Activated CD8-positive, alpha-beta memory T cell treated with anti-CD3 and anti-CD28 coated beads for 1 hour (primary cell): ENCODE measurements around the gene SKAP2.

Source experiments
- DNase-seq, 2 donors: peaks; one replicate each; pipeline ENCODE4 v3.0.0-alpha.2; 2020; ENCODE audit warnings: low read depth in 1 of 2; ENCODE audit errors: extremely low read depth in 1 of 2

Gene SKAP2

DNA sequence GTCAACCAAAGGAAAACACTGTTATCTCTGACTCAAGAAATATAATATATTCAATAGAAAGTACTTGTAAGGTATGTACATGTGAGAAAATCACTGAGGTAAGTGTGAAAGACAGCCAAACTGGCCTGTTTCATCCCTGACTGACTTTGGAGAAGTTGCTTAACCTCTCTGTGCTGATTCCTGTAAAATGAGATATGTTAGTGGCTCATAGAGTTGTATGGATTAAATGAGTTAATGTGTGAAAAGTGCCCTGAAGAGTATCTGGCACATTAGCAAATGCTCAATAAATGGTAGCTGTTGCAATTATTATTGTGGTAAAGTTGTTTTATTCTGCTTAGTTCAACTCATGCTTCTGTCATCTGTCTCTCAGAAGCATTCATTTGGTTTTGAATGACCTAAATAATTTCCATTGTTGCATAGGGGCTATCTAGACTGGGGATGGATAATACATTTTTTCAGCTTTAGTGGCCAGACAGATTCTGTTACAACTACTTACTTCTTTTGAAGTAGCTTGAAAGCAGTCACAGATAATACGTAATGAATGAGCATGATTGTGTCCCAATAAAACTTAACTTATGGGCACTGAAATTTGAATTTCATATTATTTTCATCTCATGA lies 84.3 kb downstream of the SKAP2 start:
- no peak for DNase-seq

- no peak for DNase-seq
Measured at GRCh38 chr7:26777385-26777784, 87.0 kb downstream of the SKAP2 start.

DNA sequence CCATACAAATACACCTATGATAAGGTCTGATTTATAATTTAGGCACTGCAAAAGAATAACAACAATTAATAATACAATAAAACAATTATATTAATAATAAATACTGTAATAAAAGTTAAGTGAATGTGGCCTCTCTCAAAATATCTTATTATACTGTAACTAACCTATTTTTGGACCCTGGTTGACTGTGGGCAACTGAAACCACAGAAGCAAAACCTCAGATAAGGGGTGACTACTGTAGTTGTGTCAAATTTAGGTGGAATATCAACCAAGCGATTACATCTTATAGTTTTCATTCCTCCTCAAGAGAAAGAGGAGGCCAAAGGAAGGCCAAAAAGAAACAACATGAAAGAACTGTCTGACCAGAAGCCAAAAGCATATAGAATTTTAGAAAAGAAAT lies 103.9 kb downstream of the SKAP2 start:
- no peak for DNase-seq

- DNase-seq = no peak
Measured at GRCh38 chr7:26759108-26759507, 105.3 kb downstream of the SKAP2 start.

DNA sequence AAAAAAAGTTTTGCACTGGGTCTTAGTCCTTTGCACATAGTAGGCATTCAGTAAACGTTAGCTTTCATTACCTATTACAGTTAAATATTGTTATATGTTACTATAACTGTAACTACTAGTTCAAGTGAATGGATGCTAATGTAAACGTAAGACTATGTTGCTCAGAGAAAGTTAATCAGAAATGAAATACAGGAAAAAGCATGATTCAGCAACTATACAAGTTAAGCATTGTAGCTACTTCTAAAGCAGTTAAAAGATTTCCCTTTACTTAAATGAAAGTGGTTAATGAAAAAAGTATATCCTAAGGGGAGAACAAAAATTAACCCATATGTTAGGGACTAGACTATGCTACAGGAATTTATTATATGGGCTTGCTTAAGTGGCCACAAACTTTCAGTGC lies 121.2 kb downstream of the SKAP2 start:
- no peak for DNase-seq

- no peak for DNase-seq
Measured at GRCh38 chr7:26735976-26736600, 128.3 kb downstream of the SKAP2 start.

DNA sequence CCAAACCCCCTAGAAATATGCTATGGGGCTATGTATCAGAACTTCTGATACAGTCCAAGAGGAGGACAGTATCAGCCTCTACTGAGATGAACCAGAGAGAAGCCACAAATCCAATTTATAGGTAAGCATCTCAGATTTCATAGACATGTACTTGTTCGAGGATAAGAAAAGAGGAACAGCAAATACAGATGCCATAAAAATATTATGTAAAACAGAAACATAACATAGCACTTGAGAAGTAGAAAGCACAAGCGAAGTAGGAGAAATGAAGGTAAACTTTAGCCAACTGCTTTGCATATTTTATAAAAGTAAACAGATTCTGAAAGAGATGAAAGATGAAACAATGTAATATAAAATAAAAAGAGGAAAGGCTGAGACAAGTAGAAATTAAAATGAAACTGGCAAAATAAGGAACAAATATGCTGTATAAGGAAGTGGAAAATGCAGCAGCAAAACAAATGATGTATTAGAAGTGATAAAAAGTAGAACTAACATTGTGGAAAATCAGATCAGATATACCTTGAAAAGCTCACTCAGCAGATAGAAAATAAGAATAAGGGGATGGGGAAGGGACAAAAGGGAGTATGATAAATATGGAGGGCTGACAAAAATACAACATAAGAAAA lies 135.1 kb downstream of the SKAP2 start:
- DNase-seq = no peak

GRCh38 chr7:26726051-26726450 lies 138.3 kb downstream of the SKAP2 start:
- DNase-seq = no peak

GRCh38 chr7:26724795-26725194 lies 139.6 kb downstream of the SKAP2 start:
- DNase-seq = no peak

DNA sequence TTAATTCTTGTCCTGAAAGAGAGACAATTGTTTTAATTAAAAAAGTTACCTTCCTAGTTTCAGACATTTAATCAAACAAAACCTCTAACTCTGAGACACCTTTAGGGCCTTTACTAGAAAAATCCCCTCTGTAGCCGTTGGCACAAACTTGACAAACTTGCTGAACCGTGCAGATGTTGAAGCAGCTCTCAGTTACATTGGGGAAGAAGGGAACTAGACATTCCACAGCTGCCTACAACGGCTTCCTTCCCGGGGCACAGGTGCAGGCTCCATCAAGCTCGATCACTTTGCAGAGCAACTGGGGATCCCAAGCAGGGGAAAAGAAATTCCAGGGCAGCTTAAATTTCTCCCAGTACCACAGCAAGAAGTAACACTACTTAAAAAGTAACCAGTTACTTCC lies 141.3 kb downstream of the SKAP2 start:
- DNase-seq = no peak

- DNase-seq = no peak
Measured at GRCh38 chr7:26721450-26721849, 142.9 kb downstream of the SKAP2 start.

DNA sequence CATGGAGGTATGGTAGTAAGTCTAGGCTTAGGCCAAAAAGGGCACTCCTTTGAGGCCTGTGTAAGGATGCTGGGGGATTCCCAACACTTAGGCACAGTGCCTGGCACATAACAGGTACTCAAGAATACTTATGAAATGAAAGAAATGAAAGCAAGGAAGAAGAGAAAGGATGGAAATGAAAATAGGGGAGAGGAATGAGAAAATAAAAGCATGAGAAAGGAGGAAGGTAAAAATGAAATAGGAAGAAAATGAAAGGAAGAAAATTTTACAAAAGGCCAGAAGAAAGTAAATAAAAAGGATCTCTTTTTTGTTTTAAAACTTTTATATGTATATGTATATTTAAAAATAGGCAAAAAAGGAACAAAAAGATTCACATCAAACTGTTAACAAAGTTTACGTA lies 146.3 kb downstream of the SKAP2 start:
- no peak for DNase-seq

GRCh38 chr7:26714438-26714837 lies 150.0 kb downstream of the SKAP2 start:
- no peak for DNase-seq

DNA sequence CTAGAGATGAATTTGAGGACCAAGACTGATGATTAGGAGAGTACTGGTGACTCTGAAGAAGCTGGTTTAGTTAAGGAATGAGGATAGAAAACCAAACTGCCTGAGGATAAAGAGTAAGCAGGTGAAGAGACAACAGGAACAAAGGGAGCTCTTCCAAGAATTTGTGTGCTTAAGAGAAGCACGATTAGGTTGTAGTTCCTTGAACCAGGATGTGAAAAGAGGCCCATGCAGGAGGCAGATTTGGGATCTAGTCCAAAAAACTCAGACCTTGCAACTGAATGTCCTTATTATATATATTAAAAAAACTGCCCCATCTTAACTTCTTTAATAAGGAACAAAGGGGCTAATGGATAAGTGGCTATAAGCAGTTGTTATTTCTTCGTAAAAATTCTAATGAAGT lies 150.4 kb downstream of the SKAP2 start:
- no peak for DNase-seq

DNA sequence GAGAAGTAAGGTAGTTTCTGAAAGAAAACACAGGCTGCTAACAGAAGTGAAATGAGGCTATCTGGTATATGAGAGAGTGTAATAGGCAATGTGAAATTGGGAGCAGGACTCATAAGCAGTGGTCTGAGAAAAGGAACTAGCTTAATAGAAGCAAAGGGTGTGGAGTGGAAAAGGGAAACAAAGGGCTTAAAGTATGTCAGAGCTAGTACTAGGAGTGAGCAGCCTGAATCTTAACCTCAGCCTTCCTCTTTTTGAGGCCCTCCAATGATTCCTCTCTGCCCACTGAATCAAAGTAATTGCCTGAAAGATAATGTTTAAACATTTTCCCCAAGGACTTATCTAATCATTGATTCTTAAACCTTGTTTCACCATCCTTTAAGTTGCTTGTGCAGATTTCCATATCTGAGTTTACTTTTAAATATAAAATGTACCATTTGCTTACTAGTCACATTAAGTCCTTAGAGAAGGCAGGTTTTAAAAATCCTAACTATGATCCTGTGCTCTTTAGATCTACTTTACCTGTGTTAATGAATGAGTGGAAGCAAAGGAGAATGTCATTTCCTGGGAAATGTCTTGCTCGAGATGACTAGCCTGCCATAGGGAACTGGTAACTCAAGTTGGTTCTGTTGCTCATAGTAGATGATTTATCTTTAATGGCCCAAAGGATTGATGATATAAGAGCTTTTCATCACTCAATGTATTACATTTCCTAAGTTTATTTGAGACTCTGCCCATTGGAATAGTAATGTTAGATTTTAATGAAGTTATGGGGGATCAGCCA lies 155.0 kb downstream of the SKAP2 start:
- no peak for DNase-seq

- DNase-seq = no peak
Measured at GRCh38 chr7:26705567-26705966, 158.8 kb downstream of the SKAP2 start.

- DNase-seq = no peak
Measured at GRCh38 chr7:26704786-26705185, 159.6 kb downstream of the SKAP2 start.

GRCh38 chr7:26704036-26704435 lies 160.4 kb downstream of the SKAP2 start:
- DNase-seq = no peak

DNA sequence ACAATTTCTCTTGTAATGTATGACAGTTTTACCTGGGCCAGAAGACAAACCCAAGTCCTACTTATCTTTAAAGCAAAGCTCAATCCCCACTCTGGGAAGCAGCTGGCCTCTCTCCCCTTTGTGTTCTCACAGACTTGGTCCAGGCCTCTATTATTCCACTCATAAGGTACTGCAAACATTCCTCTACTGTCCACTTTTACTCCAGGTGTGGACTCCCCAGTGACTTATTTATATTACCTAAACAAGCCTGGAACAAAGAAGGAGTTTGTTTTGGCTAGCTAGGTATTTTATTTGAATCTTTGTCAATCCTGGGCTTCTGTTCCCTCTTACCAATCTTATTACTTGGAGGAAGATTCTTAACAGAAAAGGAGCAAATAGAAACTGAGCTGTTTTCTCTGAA lies 163.5 kb downstream of the SKAP2 start:
- no peak for DNase-seq

- DNase-seq = no peak
Measured at GRCh38 chr7:26700386-26700785, 164.0 kb downstream of the SKAP2 start.

GRCh38 chr7:26699766-26700165 lies 164.6 kb downstream of the SKAP2 start:
- DNase-seq = no peak

DNA sequence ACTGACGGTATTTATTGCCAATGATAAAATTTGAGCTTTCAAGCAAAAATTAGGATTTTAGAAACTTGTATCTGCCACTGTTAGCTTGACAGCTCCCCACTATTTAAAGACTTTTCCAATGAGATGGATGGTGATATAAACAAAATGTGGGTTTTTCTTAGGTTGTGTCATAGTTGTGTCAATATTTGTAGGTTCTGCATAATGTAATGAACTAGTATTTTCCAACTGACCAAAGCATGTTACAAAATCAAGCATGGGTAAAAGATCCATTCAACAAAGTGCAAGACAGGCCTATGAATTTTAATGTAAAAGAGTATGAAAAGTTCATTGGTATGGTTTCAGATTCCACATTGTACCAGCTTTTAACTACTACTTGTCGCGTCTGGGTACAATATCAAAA lies 165.6 kb downstream of the SKAP2 start:
- DNase-seq = no peak
